ENCODE data around the gene TENM4.

Gene TENM4

GRCh38 chr11:78696177-78696576 lies 744.7 kb downstream of the TENM4 start:
- H3K9me3 ChIP-seq (ENCODE audit: control insufficient read depth in 1 of 2, low read length in 2 of 2): no peaks in the 10 kb centered on the region

GRCh38 chr11:78694152-78694551 lies 746.7 kb downstream of the TENM4 start:
- no peak overlapping the region for H3K27ac ChIP-seq (ENCODE audit: low read length)
- H3K9me3 ChIP-seq (ENCODE audit: control insufficient read depth in 1 of 2, low read length in 2 of 2): no peaks in the 10 kb centered on the region
- H3K4me3 ChIP-seq (ENCODE audit: low read depth in 1 of 2, low read length in 2 of 2): no peak overlapping the region
- H3K27me3 ChIP-seq (ENCODE audit: low read depth, low read length): no peaks in the 10 kb centered on the region
- H3K36me3 ChIP-seq (ENCODE audit: control insufficient read depth in 1 of 2, insufficient read depth in 2 of 2, low read length in 2 of 2): no peaks in the 10 kb centered on the region
- no peaks in the 10 kb centered on the region for H3K4me1 ChIP-seq (ENCODE audit: control insufficient read depth in 1 of 2, insufficient read depth in 2 of 2, low read length in 2 of 2)

More at GRCh38 chr11:78696177-78696576, 744.7 kb downstream of the TENM4 start:
- no peak overlapping the region for H3K27ac ChIP-seq (ENCODE audit: low read length)
- H3K27me3 ChIP-seq (ENCODE audit: low read depth, low read length): no peaks in the 10 kb centered on the region
- no peak overlapping the region for H3K4me3 ChIP-seq (ENCODE audit: low read depth in 1 of 2, low read length in 2 of 2)
- H3K4me1 ChIP-seq (ENCODE audit: control insufficient read depth in 1 of 2, insufficient read depth in 2 of 2, low read length in 2 of 2): no peaks in the 10 kb centered on the region
- H3K36me3 ChIP-seq (ENCODE audit: control insufficient read depth in 1 of 2, insufficient read depth in 2 of 2, low read length in 2 of 2): no peaks in the 10 kb centered on the region

GRCh38 chr11:78691215-78691614 lies 749.6 kb downstream of the TENM4 start:
- Histone ChIP-seq H3K27me3 (ENCODE audit: low read depth, low read length) (no peaks in the 10 kb centered on the region), H3K4me1 (ENCODE audit: control insufficient read depth in 1 of 2, insufficient read depth in 2 of 2, low read length in 2 of 2) (no peaks in the 10 kb centered on the region), H3K4me3 (ENCODE audit: low read depth in 1 of 2, low read length in 2 of 2) (no peak overlapping the region), H3K9me3 (ENCODE audit: control insufficient read depth in 1 of 2, low read length in 2 of 2) (no peaks in the 10 kb centered on the region), H3K27ac (ENCODE audit: low read length) (no peak overlapping the region), H3K36me3 (ENCODE audit: control insufficient read depth in 1 of 2, insufficient read depth in 2 of 2, low read length in 2 of 2) (no peaks in the 10 kb centered on the region)

GRCh38 chr11:78690352-78690987 lies 750.4 kb downstream of the TENM4 start:
- H3K4me3 ChIP-seq (ENCODE audit: low read depth in 1 of 2, low read length in 2 of 2): no peak overlapping the region

GRCh38 chr11:78689585-78690153 lies 751.2 kb downstream of the TENM4 start:
- H3K9me3 ChIP-seq (ENCODE audit: control insufficient read depth in 1 of 2, low read length in 2 of 2): no peaks in the 10 kb centered on the region
- H3K27ac ChIP-seq (ENCODE audit: low read length): no peak overlapping the region
- no peak overlapping the region for H3K4me3 ChIP-seq (ENCODE audit: low read depth in 1 of 2, low read length in 2 of 2)

More at GRCh38 chr11:78690352-78690987, 750.4 kb downstream of the TENM4 start:
- Histone ChIP-seq H3K36me3 (ENCODE audit: control insufficient read depth in 1 of 2, insufficient read depth in 2 of 2, low read length in 2 of 2) (no peaks in the 10 kb centered on the region), H3K27me3 (ENCODE audit: low read depth, low read length) (no peaks in the 10 kb centered on the region), H3K4me1 (ENCODE audit: control insufficient read depth in 1 of 2, insufficient read depth in 2 of 2, low read length in 2 of 2) (no peaks in the 10 kb centered on the region), H3K27ac (ENCODE audit: low read length) (no peak overlapping the region), H3K9me3 (ENCODE audit: control insufficient read depth in 1 of 2, low read length in 2 of 2) (no peaks in the 10 kb centered on the region)

GRCh38 chr11:78689101-78689500 lies 751.7 kb downstream of the TENM4 start:
- Histone ChIP-seq H3K4me3 (ENCODE audit: low read depth in 1 of 2, low read length in 2 of 2) (no peak overlapping the region), H3K9me3 (ENCODE audit: control insufficient read depth in 1 of 2, low read length in 2 of 2) (no peaks in the 10 kb centered on the region), H3K27me3 (ENCODE audit: low read depth, low read length) (no peaks in the 10 kb centered on the region), H3K27ac (ENCODE audit: low read length) (no peak overlapping the region), H3K36me3 (ENCODE audit: control insufficient read depth in 1 of 2, insufficient read depth in 2 of 2, low read length in 2 of 2) (no peaks in the 10 kb centered on the region), H3K4me1 (ENCODE audit: control insufficient read depth in 1 of 2, insufficient read depth in 2 of 2, low read length in 2 of 2) (no peaks in the 10 kb centered on the region)

More at GRCh38 chr11:78689585-78690153, 751.2 kb downstream of the TENM4 start:
- Histone ChIP-seq H3K36me3 (ENCODE audit: control insufficient read depth in 1 of 2, insufficient read depth in 2 of 2, low read length in 2 of 2) (no peaks in the 10 kb centered on the region), H3K27me3 (ENCODE audit: low read depth, low read length) (no peaks in the 10 kb centered on the region), H3K4me1 (ENCODE audit: control insufficient read depth in 1 of 2, insufficient read depth in 2 of 2, low read length in 2 of 2) (no peaks in the 10 kb centered on the region)

GRCh38 chr11:78688460-78688859 lies 752.4 kb downstream of the TENM4 start:
- Histone ChIP-seq H3K9me3 (ENCODE audit: control insufficient read depth in 1 of 2, low read length in 2 of 2) (no peaks in the 10 kb centered on the region), H3K27me3 (ENCODE audit: low read depth, low read length) (no peaks in the 10 kb centered on the region), H3K27ac (ENCODE audit: low read length) (no peak overlapping the region), H3K36me3 (ENCODE audit: control insufficient read depth in 1 of 2, insufficient read depth in 2 of 2, low read length in 2 of 2) (no peaks in the 10 kb centered on the region), H3K4me1 (ENCODE audit: control insufficient read depth in 1 of 2, insufficient read depth in 2 of 2, low read length in 2 of 2) (no peaks in the 10 kb centered on the region), H3K4me3 (ENCODE audit: low read depth in 1 of 2, low read length in 2 of 2) (no peak overlapping the region)

GRCh38 chr11:78685156-78685555 lies 755.7 kb downstream of the TENM4 start:
- Histone ChIP-seq H3K4me3 (ENCODE audit: low read depth in 1 of 2, low read length in 2 of 2) (no peak overlapping the region), H3K9me3 (ENCODE audit: control insufficient read depth in 1 of 2, low read length in 2 of 2) (no peaks in the 10 kb centered on the region), H3K27ac (ENCODE audit: low read length) (no peak overlapping the region), H3K27me3 (ENCODE audit: low read depth, low read length) (no peaks in the 10 kb centered on the region), H3K4me1 (ENCODE audit: control insufficient read depth in 1 of 2, insufficient read depth in 2 of 2, low read length in 2 of 2) (no peaks in the 10 kb centered on the region), H3K36me3 (ENCODE audit: control insufficient read depth in 1 of 2, insufficient read depth in 2 of 2, low read length in 2 of 2) (no peaks in the 10 kb centered on the region)

GRCh38 chr11:78684377-78684776 lies 756.5 kb downstream of the TENM4 start:
- Histone ChIP-seq H3K9me3 (ENCODE audit: control insufficient read depth in 1 of 2, low read length in 2 of 2) (no peaks in the 10 kb centered on the region), H3K4me3 (ENCODE audit: low read depth in 1 of 2, low read length in 2 of 2) (no peak overlapping the region), H3K27ac (ENCODE audit: low read length) (no peak overlapping the region), H3K27me3 (ENCODE audit: low read depth, low read length) (no peaks in the 10 kb centered on the region), H3K4me1 (ENCODE audit: control insufficient read depth in 1 of 2, insufficient read depth in 2 of 2, low read length in 2 of 2) (no peaks in the 10 kb centered on the region), H3K36me3 (ENCODE audit: control insufficient read depth in 1 of 2, insufficient read depth in 2 of 2, low read length in 2 of 2) (no peaks in the 10 kb centered on the region)

- no peak overlapping the region for H3K27ac ChIP-seq (ENCODE audit: low read length)
- H3K9me3 ChIP-seq (ENCODE audit: control insufficient read depth in 1 of 2, low read length in 2 of 2): no peaks in the 10 kb centered on the region
- H3K36me3 ChIP-seq (ENCODE audit: control insufficient read depth in 1 of 2, insufficient read depth in 2 of 2, low read length in 2 of 2): no peaks in the 10 kb centered on the region
- no peaks in the 10 kb centered on the region for H3K4me1 ChIP-seq (ENCODE audit: control insufficient read depth in 1 of 2, insufficient read depth in 2 of 2, low read length in 2 of 2)
- H3K27me3 ChIP-seq (ENCODE audit: low read depth, low read length): no peaks in the 10 kb centered on the region
- no peak overlapping the region for H3K4me3 ChIP-seq (ENCODE audit: low read depth in 1 of 2, low read length in 2 of 2)
Observed at GRCh38 chr11:78683774-78684173, 757.1 kb downstream of the TENM4 start.

- Histone ChIP-seq H3K9me3 (ENCODE audit: control insufficient read depth in 1 of 2, low read length in 2 of 2) (no peaks in the 10 kb centered on the region), H3K4me1 (ENCODE audit: control insufficient read depth in 1 of 2, insufficient read depth in 2 of 2, low read length in 2 of 2) (no peaks in the 10 kb centered on the region), H3K4me3 (ENCODE audit: low read depth in 1 of 2, low read length in 2 of 2) (no peak overlapping the region), H3K27me3 (ENCODE audit: low read depth, low read length) (no peaks in the 10 kb centered on the region), H3K27ac (ENCODE audit: low read length) (no peak overlapping the region), H3K36me3 (ENCODE audit: control insufficient read depth in 1 of 2, insufficient read depth in 2 of 2, low read length in 2 of 2) (no peaks in the 10 kb centered on the region)
Observed at GRCh38 chr11:78676026-78676557, 764.7 kb downstream of the TENM4 start.

Data from muscle layer of duodenum (tissue), 2 donors.